ENCODE measurements around the gene PVR.
A peak's percentile ranks its signal among the peaks of the same experiment; 100 is the strongest.
"Not testable (repeated sequence)": the region's sequence is repeated elsewhere in the genome, so short reads cannot be mapped to it uniquely, and the experiment has no call there.

Gene PVR

GRCh38 chr19:44680536-44680935 is 36.8 kb downstream of the PVR start:
- DNase-seq: no peak

- DNase-seq: no peak
Measured at GRCh38 chr19:44681992-44682790, 38.5 kb downstream of the PVR start.

- DNase-seq: no peak
Measured at GRCh38 chr19:44682807-44683206, 39.1 kb downstream of the PVR start.

- DNase-seq: no peak
Measured at GRCh38 chr19:44683434-44684210, 39.9 kb downstream of the PVR start.

- DNase-seq: not testable (repeated sequence)
Measured at GRCh38 chr19:44684396-44684795, 40.7 kb downstream of the PVR start.

- DNase-seq: peak; percentile 7
Measured at GRCh38 chr19:44684892-44685863, 41.5 kb downstream of the PVR start.

- no peak for DNase-seq
Measured at GRCh38 chr19:44685877-44686276, 42.2 kb downstream of the PVR start.

- no peak for DNase-seq
Measured at GRCh38 chr19:44686896-44687295, 43.2 kb downstream of the PVR start.

- no peak for DNase-seq
Measured at GRCh38 chr19:44687888-44688287, 44.2 kb downstream of the PVR start.

- DNase-seq: peak; percentile 75
Measured at GRCh38 chr19:44689290-44690130, 45.8 kb downstream of the PVR start.

GRCh38 chr19:44690131-44690440 is 46.4 kb downstream of the PVR start:
- no peak for DNase-seq

- no peak for DNase-seq
Measured at GRCh38 chr19:44692379-44692721, 48.6 kb downstream of the PVR start.

- DNase-seq: peak; percentile 32
Measured at GRCh38 chr19:44694184-44694579, 50.5 kb downstream of the PVR start.

GRCh38 chr19:44696939-44697669 is 53.4 kb downstream of the PVR start:
- no peak for DNase-seq

- no peak for DNase-seq
Measured at GRCh38 chr19:44697670-44698034, 53.9 kb downstream of the PVR start.

GRCh38 chr19:44698492-44699201 is 54.9 kb downstream of the PVR start, which contains the start of gene CEACAM16:
CEACAM16 (plus strand) TSS chr19:44699151; CDS start chr19:44701457, 2,306 bp downstream.
- no peak for DNase-seq

GRCh38 chr19:44700547-44700946 is 56.8 kb downstream of the PVR start:
- no peak for DNase-seq

GRCh38 chr19:44701228-44701627 is 57.5 kb downstream of the PVR start:
- DNase-seq: no peak

- DNase-seq: no peak
Measured at GRCh38 chr19:44702551-44703176, 59.0 kb downstream of the PVR start.

GRCh38 chr19:44703336-44704078 is 59.8 kb downstream of the PVR start:
- DNase-seq: no peak
